Measurements from ENCODE around the gene CTRL.

GRCh38 chr16:67882374-67883145 lies 49.1 kb downstream of the CTRL start:
- TF ChIP-seq L3MBTL2 (conservative IDR thresholded peaks at IDR 0.05) (no peak), NFRKB (IDR thresholded peaks at IDR 0.05) (no peak), SP1 (IDR thresholded peaks at IDR 0.05) (no peak), TARDBP (IDR thresholded peaks at IDR 0.05) (no peak), FOXA1 (IDR thresholded peaks at IDR 0.05) (no peak), FOXM1 (IDR thresholded peaks at IDR 0.05; ENCODE audit: borderline replicate concordance) (no peak)

All from HEK293T (cell line).